HG03378 (cell line): ENCODE measurements around the gene NPTX2.

Experiments
- ATAC-seq: cut with Tn5 transposase; IDR thresholded peaks from one replicate; pipeline ENCODE4 v1.9.1; 2021; ENCODE audit warnings: mild to moderate bottlenecking, moderate library complexity; ENCODE audit not compliant: unreplicated experiment

NPTX2 gene

DNA sequence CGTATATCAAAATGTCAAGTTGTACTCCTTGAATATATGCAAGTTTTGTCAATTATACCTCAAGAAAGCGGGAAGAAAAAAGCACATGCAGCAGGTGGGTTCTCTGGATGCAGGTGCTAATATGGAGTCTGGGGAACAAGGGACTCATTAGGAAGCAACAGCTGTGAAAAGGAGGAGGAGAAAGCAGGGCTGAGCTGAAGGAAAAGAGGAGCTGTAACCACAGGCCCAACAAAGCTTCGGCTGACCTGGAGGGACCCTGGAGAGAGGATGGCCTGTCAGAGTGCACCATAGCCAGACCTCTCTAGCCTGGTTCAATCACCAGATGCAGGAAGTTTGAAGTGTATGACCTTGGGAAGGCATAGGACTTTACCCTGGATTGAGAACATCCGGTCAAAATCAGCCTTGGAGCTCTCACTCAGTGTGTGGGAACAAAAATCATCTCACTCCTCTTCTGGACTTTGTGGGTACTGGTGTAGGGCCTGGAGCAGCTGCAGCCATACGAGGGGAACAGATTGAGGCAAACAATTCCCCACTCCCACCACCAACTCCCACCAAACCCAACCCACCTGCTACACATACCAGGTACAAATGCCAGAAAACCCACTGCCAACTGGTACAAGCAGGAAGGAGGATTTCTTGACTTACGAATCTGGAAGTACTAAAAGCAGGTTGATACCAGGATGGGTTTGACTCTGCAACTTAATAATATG lies 36.7 kb downstream of the NPTX2 start:
- no peak for ATAC-seq

DNA sequence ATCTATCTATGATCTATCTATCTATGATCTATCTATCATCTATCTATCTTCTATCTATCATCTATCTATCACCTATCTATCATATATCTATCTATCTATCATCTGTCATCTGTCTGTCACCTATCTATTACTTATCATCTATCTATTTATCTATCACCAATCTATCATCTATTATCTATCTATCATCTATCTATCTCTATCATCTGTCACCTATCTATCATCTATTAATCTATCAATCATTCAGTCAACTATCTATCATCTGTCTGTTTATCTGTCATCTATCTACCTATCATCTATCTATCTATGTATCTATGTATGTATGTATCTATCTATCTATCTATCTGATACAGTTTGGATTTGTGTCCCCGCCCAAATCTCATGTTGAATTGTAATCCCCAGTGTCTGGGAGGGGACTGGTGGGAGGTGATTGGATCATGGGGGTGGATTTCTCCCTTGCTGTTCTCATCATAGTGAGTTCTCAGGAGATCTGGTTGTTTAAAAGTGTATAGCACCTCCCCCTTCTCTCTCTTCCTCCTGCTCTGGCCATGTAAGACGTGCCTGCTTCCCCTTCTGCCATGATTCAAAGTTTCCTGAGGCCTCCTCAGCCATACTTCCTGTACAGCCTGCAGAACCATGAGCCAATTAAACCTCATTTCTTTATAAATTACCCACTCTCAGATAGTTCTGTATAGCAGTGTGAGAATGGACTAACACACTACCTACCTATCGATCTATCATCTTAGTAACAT lies 37.6 kb downstream of the NPTX2 start:
- ATAC-seq, result no peak

DNA sequence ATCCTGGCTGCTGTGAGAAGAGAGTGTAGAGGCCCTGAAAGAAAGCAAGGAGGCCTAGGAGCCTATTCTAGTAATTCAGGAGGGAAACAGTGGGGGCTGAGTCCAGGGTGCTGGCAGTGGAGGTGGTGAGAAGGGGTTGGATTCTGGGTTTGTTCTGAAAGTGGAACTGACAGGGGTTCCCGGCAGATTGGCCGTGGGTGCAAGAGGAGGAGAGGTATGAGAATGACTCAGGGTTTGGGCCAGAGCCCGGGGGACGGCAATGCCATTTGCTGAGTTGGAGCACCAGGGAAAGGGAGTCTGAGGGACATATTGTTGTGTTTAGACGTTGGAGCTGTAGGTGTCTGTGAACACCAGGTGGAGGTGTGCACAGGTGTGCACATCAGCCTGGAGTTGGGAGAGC lies 38.5 kb downstream of the NPTX2 start:
- ATAC-seq, result no peak

DNA sequence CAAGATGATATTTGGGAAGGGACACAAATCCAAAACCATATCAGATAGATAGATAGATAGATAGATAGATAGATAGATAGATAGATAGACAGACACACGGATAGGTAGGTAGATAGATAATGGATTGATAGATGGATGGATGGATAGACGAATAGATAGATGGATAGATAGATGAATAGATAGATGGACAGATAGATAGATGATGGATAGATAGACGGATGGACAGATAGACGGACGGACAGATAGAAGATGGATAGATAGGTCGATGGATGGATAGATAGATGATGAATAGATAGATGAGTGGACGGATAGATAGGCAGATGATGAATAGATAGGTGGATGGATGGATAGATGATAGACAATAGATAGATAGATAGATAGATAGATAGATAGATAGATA lies 39.8 kb downstream of the NPTX2 start:
- ATAC-seq, result no peak

DNA sequence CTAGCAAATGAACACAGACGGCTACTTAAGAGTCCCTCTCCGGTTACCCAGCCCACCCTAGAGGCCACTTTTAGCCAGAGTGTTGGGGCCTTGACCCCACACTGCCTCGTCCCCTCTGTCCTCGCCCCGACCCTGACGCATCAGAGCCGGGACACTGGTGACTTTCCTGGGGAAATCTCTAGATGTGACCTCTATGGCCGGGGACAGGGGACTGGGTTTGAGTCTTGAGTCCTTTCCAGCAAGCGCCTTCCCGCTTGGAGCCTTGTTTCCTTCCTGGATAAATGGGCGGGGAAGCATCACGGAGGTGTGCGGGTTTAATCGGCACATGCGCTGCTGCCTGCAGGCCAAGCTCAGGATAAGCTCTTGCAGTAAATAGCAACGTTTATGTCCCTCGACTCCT lies 40.7 kb downstream of the NPTX2 start:
- ATAC-seq, result no peak

DNA sequence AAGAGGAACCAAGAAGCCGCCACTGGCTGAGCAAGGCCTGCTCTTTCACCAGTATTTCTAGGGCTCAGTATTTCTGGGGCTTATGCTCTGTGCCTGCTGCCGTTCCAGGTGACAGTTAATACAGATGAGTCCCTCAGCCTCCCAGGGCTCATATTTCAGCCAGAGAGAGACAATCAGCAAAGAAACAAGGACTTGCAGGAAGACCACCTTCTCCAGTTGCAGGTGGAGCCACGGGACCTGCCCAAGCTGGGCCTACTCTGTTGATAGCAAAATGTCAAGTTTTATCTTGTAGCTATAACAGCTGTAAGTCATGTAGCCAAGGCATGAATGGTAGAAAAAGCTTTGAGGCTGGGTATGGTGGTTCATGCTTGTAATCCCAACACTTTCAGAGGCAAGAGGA lies 42.7 kb downstream of the NPTX2 start:
- no peak for ATAC-seq

DNA sequence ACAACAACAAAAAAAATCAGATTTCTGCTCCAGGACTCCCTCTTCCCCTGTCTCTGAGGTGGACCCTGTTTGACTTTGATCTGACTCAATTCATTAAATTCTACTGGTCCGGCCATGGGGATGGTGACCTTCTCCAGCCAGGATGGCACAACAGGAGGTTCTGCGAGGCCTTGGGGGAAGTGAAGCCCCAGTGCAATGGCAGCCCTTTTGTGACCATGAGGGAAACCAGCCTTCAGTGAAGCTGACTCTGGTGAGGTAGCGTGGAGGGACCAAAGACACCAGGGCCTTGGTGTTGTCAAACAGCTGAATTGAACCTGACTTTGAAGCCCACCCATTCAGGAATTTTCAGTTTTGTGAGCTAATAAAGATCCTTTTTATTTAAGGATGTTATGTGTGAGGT lies 44.5 kb downstream of the NPTX2 start:
- no peak for ATAC-seq

DNA sequence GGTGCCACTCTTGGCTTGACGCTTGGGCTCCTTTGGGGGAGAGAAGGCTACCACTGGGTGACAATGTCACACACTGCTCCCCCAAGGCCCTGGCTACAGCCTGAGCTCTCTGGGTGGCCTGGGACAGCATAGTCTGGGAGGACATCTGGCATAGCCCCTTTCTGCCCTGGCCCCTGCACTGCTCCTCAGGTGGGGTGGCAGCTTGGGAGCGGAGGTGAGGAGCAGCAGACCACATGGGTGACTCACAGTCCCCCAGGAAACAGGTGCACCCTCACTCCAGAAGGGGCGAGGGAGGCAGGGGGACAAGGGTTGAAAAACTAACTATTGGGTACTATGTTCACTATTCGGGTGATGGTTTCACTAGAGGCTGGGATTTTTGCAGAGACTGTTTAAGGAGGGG lies 45.2 kb downstream of the NPTX2 start:
- ATAC-seq, result no peak

DNA sequence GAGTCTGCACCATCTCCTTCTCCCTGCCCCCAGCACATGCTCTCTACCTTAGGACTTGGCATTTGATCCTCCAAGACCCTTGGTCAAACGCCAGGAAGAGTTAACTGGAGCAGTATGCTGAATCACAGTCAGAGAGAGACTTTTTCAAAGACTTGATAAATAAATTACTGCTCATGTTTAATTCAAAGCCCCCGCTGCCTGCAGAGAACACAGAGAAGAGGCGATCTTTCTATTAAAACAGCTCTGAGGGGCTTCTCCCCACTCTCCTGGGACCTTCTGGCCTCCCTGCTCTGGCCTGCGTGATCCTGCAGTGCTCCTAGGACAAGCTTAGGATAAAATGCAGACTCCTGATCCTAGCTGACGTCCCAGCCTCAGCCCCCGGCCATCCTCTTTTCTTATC lies 47.8 kb downstream of the NPTX2 start:
- ATAC-seq, result no peak

DNA sequence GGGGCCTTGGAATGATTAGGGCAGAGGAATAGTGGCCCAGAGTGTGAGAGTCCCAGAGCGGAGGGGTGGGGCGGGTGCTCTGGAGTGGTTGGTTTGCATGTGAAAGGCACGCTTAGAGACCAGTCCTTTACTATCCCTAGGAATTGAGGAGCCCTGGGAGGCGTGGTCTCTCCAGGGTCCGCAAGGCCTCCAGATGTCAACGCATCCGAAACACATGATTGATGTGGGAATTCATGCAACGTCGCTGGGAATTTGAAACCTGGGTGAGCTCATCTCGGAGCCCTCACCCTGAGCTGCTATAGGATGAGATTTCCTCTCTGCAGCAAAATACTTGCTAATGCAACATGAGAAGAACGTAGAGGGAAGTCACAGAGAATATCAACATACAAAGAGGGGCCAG lies 51.2 kb downstream of the NPTX2 start:
- ATAC-seq, result no peak

DNA sequence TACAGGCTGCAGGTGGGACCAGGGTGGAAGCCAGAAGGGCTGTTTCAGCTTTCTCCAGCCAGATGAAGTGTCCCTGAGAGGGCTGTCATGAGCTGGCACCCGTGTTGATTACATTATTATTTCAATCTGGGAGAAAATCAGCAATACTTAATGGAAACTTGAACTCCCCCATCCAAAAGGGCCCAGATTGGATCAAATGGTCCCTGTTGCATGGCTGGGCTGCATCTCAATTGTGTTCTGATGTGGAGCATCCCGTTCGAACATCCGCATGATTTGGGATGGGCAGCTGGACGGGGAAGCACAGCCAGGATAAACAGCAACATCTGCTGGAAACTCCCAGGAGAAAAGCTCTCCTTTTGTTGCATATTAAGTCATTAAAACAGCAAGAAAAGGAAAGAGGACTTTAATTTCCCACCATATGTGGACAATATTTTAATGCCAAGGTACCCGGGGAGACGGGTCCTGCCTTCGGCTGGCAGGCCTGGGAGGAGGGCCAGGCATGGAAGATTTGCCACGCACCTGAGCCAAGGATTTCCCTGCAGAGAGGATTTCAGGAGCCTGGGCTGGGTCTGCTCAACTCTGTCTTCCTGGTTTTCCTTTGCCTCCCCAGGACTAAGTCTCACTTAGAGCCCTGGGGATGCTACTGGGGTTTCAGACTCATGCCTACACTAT lies 52.4 kb downstream of the NPTX2 start:
- no peak for ATAC-seq

DNA sequence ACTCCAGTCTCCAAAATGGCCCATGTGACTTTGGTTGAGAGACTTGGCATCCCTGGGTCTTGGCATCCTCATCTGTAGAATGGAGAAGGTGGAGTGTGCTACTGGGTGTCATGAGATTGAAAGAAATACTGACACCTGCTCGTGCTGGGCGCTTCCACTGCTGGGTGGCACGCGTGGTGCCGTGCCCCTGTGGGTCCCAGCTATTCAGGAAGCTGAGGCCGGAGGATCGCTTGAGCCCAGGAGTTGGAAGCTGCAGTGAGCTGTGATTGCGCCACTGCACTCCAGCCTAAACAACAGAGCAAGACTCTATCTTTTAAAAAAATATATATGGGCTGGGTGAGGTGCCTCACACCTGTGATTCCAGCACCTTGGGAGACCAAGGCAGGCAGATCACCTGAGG lies 53.1 kb downstream of the NPTX2 start:
- no peak for ATAC-seq

DNA sequence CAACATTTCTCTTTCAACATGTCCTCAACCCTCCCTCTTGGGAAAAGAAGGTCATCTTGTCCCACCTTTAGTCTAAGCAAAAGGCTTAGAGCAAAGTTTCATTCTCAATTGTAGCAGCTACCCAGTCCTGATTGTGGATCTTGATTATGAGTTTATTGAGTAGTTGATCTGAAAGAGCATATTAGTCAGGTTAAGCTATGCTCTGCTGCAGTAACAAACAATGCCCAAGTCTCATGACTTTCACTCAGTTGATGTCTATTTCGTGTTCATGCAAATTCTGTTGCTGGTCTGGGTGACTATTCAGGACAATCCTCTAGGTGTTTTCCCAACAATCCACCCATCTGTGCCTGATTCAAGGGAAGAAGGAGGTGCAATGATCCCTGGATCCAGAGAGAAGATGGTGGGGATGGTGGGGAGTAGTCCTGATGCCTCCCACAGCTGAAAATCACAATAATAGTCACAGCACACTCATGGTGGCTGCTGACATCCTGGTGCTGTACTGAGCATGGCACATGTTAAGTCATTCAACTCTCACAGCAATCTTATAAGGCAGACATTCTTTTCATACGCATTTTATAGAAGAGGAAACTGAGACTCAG lies 54.7 kb downstream of the NPTX2 start:
- ATAC-seq, result no peak

DNA sequence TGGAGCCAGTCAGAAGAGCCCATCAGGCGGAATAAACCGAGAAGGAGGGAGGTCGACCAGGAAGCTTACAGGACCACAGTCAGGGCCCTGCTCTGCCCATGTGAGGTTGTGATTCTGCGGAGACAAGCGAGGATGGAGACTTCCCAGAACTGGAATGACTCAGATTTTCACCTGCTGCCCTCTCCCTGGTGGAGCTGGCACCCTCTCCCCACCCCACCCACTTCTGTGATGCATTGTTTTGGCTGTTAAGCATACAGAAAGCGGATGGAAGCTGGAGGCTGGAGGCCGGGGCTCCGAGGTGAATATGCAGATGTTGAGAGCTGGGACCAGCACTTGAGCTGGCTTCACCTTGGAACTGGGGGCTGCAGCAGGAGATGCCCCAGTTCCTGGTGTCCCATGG lies 57.4 kb downstream of the NPTX2 start:
- ATAC-seq, result no peak

DNA sequence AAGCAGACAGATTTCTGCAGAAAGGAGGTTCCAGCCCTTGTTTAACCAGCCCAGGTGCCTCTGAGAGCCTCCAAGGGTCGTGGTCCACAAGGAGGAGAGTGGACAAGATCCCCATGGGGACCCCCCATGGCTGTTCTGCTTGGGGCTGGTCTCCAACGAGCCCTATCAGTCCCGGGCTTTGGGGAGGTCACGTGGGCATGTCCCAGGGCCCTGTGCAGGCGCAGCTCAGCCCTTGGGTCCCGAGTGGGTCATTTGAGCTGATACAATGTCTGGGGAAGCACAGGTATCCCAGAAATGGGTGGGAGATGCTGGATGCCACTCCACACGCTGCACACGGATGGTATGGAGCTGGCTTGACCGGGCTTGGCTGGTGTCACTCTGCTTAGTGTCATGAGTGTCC lies 57.8 kb downstream of the NPTX2 start:
- no peak for ATAC-seq

DNA sequence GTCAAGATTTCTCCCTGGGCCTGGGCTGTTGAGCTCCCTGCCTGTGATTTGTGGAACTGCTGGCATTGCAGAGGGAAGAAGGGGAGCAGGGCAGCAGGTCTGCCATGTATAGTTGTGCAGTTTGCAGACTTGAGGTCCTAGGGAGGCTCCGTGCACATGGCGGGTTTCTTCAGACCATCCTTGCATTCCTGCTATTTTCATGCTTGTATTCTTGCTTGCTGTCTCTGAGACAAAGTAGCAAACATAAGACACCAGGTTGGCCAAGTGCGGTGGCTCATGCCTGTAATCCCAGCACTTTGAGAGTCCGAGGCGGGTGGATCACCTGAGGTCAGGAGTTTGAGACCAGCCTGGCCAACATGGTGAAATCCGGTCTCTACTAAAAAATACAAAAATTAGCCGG lies 61.1 kb downstream of the NPTX2 start:
- ATAC-seq, result no peak
